ENCODE data around the gene EEIG1.

DNA sequence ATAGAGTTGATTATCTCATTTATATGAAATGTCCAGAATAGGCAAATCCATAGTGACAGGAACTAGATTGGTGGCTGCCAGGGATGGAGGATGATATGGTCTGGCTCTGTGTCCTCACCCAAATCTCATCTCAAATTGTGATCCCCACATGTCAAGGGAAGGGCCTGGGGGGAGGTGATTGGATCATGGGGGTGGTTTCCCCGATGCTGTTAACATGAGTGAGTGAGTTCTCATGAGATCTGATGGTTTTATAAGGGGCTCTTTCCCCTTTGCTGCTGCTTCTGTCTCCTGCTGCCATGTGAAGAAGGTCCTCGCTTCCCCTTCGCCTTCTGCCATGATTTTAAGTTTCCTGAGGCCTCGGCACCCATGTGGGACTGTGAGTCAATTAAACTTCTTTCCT, 21.4 kb downstream of the EEIG1 start:
- TF ChIP-seq, protein P1, sequence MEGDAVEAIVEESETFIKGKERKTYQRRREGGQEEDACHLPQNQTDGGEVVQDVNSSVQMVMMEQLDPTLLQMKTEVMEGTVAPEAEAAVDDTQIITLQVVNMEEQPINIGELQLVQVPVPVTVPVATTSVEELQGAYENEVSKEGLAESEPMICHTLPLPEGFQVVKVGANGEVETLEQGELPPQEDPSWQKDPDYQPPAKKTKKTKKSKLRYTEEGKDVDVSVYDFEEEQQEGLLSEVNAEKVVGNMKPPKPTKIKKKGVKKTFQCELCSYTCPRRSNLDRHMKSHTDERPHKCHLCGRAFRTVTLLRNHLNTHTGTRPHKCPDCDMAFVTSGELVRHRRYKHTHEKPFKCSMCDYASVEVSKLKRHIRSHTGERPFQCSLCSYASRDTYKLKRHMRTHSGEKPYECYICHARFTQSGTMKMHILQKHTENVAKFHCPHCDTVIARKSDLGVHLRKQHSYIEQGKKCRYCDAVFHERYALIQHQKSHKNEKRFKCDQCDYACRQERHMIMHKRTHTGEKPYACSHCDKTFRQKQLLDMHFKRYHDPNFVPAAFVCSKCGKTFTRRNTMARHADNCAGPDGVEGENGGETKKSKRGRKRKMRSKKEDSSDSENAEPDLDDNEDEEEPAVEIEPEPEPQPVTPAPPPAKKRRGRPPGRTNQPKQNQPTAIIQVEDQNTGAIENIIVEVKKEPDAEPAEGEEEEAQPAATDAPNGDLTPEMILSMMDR (IDR thresholded peaks at IDR 0.05) = no peak
- no peak for TF ChIP-seq POLR2A (IDR thresholded peaks at IDR 0.05)

Data from lower leg skin (tissue), 3 donors.